Endothelial cell of coronary artery (primary cell): ENCODE measurements around the gene VSIG4. TPM values are rescaled to one million over a fixed set of nuclear protein-coding genes. Genes with fewer than 3 reads are reported as not detected.

Experiments
- total RNA-seq: library from RNA; depleted of rRNA; stranded (reverse); fragments of >200 nt; gene quantifications from 2 replicates; pipeline ENCODE4 v1.2.3, GENCODE V29; 2014

The VSIG4 gene, protein sequence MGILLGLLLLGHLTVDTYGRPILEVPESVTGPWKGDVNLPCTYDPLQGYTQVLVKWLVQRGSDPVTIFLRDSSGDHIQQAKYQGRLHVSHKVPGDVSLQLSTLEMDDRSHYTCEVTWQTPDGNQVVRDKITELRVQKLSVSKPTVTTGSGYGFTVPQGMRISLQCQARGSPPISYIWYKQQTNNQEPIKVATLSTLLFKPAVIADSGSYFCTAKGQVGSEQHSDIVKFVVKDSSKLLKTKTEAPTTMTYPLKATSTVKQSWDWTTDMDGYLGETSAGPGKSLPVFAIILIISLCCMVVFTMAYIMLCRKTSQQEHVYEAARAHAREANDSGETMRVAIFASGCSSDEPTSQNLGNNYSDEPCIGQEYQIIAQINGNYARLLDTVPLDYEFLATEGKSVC
- total RNA-seq, result not detected in 2 replicates

GRCh38 chrX:66039944-66040343, at the start of gene VSIG4:
TSS of gene VSIG4 (minus strand) at chrX:66040080. CDS start at chrX:66039998, 82 bp downstream.

Other genes with a start within 250 kb of the VSIG4 start
- 0.18 and 0.47 TPM in 2 replicates for gene HEPH, start 124.2 kb upstream of the VSIG4 start, total RNA-seq